ENCODE data around the gene ATOH8.
A peak's percentile ranks its signal among the peaks of the same experiment; 100 is the strongest.

The ATOH8 gene

GRCh38 chr2:85788603-85789002 lies 34.8 kb downstream of the ATOH8 start:
- DNase-seq: no peak

GRCh38 chr2:85789271-85789670 lies 35.5 kb downstream of the ATOH8 start:
- no peak for DNase-seq

- no peak for DNase-seq
These were observed 36.2 kb downstream of the ATOH8 start for GRCh38 chr2:85790032-85790431.

- no peak for DNase-seq
These were observed 36.9 kb downstream of the ATOH8 start for GRCh38 chr2:85790499-85791188.

GRCh38 chr2:85791704-85792565 lies 38.1 kb downstream of the ATOH8 start:
- peak; percentile 31 for DNase-seq

GRCh38 chr2:85792783-85793441 lies 39.1 kb downstream of the ATOH8 start:
- peak; percentile 47 for DNase-seq

GRCh38 chr2:85793584-85793983 lies 39.8 kb downstream of the ATOH8 start:
- no peak for DNase-seq

- DNase-seq: peak; percentile 18
These were observed 40.2 kb downstream of the ATOH8 start for GRCh38 chr2:85794038-85794441.

GRCh38 chr2:85794491-85795121 lies 40.8 kb downstream of the ATOH8 start:
- peak; percentile 72 for DNase-seq

GRCh38 chr2:85795331-85796045 lies 41.7 kb downstream of the ATOH8 start:
- DNase-seq: peak; percentile 34

GRCh38 chr2:85796046-85796340 lies 42.2 kb downstream of the ATOH8 start:
- DNase-seq: no peak

GRCh38 chr2:85796341-85797262 lies 42.8 kb downstream of the ATOH8 start:
- DNase-seq: peak; percentile 71

GRCh38 chr2:85797263-85797660 lies 43.5 kb downstream of the ATOH8 start:
- DNase-seq: no peak

- peak; percentile 21 for DNase-seq
These were observed 44.1 kb downstream of the ATOH8 start for GRCh38 chr2:85797921-85798320.

- DNase-seq: peak; percentile 38
These were observed 45.6 kb downstream of the ATOH8 start for GRCh38 chr2:85799215-85799956.

GRCh38 chr2:85800586-85800985 lies 46.8 kb downstream of the ATOH8 start:
- DNase-seq: no peak

- no peak for DNase-seq
These were observed 48.1 kb downstream of the ATOH8 start for GRCh38 chr2:85801871-85802270.

- DNase-seq: no peak
These were observed 48.7 kb downstream of the ATOH8 start for GRCh38 chr2:85802354-85803103.

- DNase-seq: no peak
These were observed 50.1 kb downstream of the ATOH8 start for GRCh38 chr2:85803704-85804425.
